ENCODE measurements around the gene CTBP2. TPM values are rescaled to one million over a fixed set of nuclear protein-coding genes. Genes with fewer than 3 reads are reported as not detected.

The CTBP2 gene
- total RNA-seq, 1 donor from 2014 or later = 46.9 TPM

Small RNAs within 50 kb of the gene (microRNA-seq; reads per million reads assigned to microRNA genes)
- gene MIR4296 = not detected

Other genes starting within 250 kb of the CTBP2 start
- gene ZRANB1, start 218.4 kb downstream of the CTBP2 start, total RNA-seq = 27.6 TPM

Measured in sciatic nerve (tissue), 1 donor.